Measurements from ENCODE around the gene WNT7A. TPM values are rescaled to one million over a fixed set of nuclear protein-coding genes. Genes with fewer than 3 reads are reported as not detected.

Gene WNT7A
- total RNA-seq, 1 experiment from 2014 or later, result not detected

- Histone ChIP-seq H3K4me2 (ENCODE audit: insufficient read depth, insufficient read length, low read length) (no peak overlapping the region), H3K27ac (ENCODE audit: insufficient read length, low read depth, low read length) (no peak overlapping the region), H3K27me3 (ENCODE audit: insufficient read depth, low read length) (no peaks in the 10 kb centered on the region), H4K8ac (replicated peaks; ENCODE audit: insufficient read length, low read depth, low read length) (no peak overlapping the region), H2BK15ac (ENCODE audit: low read depth, low read length) (no peak overlapping the region), H3K18ac (ENCODE audit: insufficient read length, low read depth, low read length) (no peak overlapping the region), H4K91ac (ENCODE audit: insufficient read length, low read depth, low read length) (no peak overlapping the region), H3K4me1 (ENCODE audit: insufficient read depth, low read length) (no peaks in the 10 kb centered on the region), H3K79me1 (ENCODE audit: insufficient read depth, low read depth, low read length, poor library complexity, severe bottlenecking) (no peaks in the 10 kb centered on the region), H2BK20ac (ENCODE audit: low read depth, low read length, poor library complexity, severe bottlenecking) (no peak overlapping the region), H3K9ac (ENCODE audit: extremely low read depth, insufficient read length, low read length) (no peak overlapping the region), H2AFZ (ENCODE audit: low read length) (no peak overlapping the region), H4K20me1 (ENCODE audit: control insufficient read depth, insufficient read depth, insufficient read length) (no peaks in the 10 kb centered on the region), H2AK5ac (ENCODE audit: insufficient read length, low read length) (no peak overlapping the region), H2BK12ac (ENCODE audit: insufficient read length, low read depth, low read length) (no peak overlapping the region), H2BK5ac (ENCODE audit: insufficient read length, low read length) (no peak overlapping the region), H2BK120ac (ENCODE audit: low read depth, low read length, poor library complexity, severe bottlenecking) (no peak overlapping the region), H3K14ac (ENCODE audit: insufficient read depth, low read length) (0 out of 2 replicates have a peak overlapping the region, but pooled peaks have one; percentile 12), H3K79me2 (ENCODE audit: insufficient read depth, low read length) (no peaks in the 10 kb centered on the region), H4K5ac (ENCODE audit: insufficient read length, low read depth, low read length) (no peak overlapping the region), H3K23me2 (ENCODE audit: insufficient read length, low read depth, low read length, poor library complexity, severe bottlenecking) (no peaks in the 10 kb centered on the region), H3K4ac (ENCODE audit: low read depth, low read length) (no peak overlapping the region), H3K56ac (ENCODE audit: insufficient read length, low read depth, low read length) (no peak overlapping the region), H3T11ph (ENCODE audit: low read length) (no peak overlapping the region), H3K9me3 (ENCODE audit: control insufficient read depth, low read depth, low read length) (peaks cover 29% of the 10 kb centered on the region), H3K23ac (ENCODE audit: insufficient read length, low read depth, low read length) (no peak overlapping the region)
- no peaks in the 10 kb centered on the region for H3K4me1 Mint-ChIP-seq
- no peak for TF ChIP-seq CTCF (conservative IDR thresholded peaks at IDR 0.05)
- H3K4me3 Mint-ChIP-seq, result no peak overlapping the region
- H3K9me3 Mint-ChIP-seq, result peaks cover 7 to 37% of the 10 kb centered on the region in 2 experiments
- H3K36me3 Mint-ChIP-seq (ENCODE audit: insufficient read depth in 1 of 3, low read depth in 3 of 3), result peaks cover 14 to 25% (median 23%) of the 10 kb centered on the region in 3 experiments
- no peak overlapping the region for H3K27ac Mint-ChIP-seq
- H3K27me3 Mint-ChIP-seq (ENCODE audit: low read depth), result peaks cover 21% of the 10 kb centered on the region
- DNase-seq, result no peak
- no CpG with 5 or more reads among the region's 11 CpGs for WGBS (ENCODE audit: extremely low coverage, insufficient read length, low lambda C conversion rate)
Observed at GRCh38 chr3:13812034-13812471, 67.8 kb downstream of the WNT7A start.

Data from H9 (cell line).